ENCODE data around the gene MYO15A.

The MYO15A gene

DNA sequence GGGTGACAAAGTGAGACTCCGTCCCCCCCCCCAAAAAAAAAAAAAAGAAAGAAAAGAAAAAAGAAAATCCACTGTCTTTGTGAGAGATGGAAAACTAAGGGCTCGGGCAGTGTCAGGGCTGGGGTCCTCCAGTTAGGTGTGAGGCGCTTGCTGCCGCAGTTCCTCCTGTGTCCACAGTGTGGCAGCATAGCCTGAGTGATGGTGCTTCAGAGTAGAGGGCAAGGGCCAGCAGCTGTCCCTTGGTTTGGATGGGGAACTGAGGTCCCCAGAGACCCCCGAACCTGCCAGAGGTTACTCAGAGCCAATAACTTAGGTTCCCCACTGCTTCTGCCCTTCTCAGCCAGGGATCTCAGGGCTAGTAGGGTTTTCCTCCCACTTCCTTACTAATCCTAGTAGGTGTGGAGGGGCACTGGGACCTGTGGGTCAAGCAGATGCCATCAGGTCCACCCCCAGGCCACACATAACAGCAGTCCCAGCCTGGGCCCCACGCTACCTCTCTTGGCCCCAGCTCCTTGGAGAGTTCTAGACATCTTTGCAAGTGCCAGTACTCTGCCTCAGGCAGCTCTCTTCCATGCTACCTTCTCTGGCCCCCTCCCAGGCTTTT lies 109.0 kb downstream of the MYO15A start:
- peak; percentile 72 for TF ChIP-seq CTCF (IDR thresholded peaks at IDR 0.05)
- Histone ChIP-seq H3K27ac (no peak overlapping the region), H3K4me3 (no peak overlapping the region)
- DNase-seq (ENCODE audit: low spot score) = no peak

- no peak for DNase-seq (ENCODE audit: low spot score)
- H3K27ac ChIP-seq = peak overlapping the region in 1 of 2 donors; percentile 28
- no peak for TF ChIP-seq CTCF (IDR thresholded peaks at IDR 0.05)
Measured at GRCh38 chr17:18218756-18219415, 110.3 kb downstream of the MYO15A start.

DNA sequence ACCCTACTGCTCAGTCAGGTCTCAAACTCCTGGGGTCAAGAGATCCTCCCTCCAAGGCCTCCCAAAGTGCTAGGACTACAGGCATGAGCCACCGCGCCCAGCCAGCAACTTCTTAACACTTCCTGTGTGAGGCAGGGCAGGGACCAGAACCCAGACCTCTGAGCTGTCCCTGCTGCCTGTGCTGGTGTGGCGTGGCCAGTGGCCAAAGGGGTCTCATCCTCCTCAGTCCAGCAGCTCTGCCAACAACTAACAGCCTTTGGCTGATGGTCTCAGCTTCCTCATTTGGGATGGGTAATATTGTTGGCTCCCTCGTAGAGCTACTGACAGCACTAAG lies 115.5 kb downstream of the MYO15A start:
- H3K4me3 ChIP-seq = no peak overlapping the region
- no peak for TF ChIP-seq CTCF (IDR thresholded peaks at IDR 0.05)
- peak overlapping the region in 1 of 2 donors; percentile 81 for H3K27ac ChIP-seq
- no peak for DNase-seq (ENCODE audit: low spot score)

More at GRCh38 chr17:18218756-18219415, 110.3 kb downstream of the MYO15A start:
- H3K4me3 ChIP-seq = no peak overlapping the region

DNA sequence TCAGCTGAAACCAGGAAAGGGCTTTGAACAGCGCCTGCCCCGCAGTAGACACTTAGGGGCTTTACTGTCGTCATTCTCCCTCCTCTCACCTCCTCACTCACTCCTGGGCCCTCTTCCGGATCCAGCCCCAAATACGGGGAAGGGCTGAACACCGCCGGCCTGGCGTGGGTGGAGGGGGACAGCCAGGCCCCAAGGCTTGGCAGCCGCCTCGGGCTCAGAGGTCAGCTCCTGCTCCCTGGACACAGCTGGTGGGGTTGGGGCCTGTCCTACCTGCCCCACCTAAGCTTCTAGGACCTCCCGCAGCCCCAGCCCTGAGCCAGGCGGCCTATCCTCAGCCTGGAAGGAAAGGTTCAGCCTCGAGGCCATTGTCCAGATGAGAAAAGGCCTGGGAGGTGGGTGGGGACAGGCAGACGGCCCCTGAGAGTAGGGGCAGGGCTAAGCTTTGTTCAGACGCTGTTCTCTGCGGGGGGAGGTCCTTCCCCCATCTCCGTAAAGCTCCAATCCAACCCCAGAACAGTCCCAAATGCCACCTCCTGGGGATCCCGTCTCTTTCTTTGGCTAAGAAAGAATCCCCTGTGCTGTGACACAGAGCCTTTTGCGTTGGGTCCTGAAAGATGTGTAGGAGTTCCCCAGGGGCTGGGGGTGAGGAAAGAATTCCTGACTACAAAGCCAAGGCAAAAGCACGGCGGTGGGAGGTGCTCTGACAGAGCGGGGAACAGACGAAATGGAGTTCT lies 116.0 kb downstream of the MYO15A start:
- no peak for DNase-seq (ENCODE audit: low spot score)
- TF ChIP-seq CTCF (IDR thresholded peaks at IDR 0.05) = no peak
- peak overlapping the region; percentile 68 for H3K4me3 ChIP-seq
- H3K27ac ChIP-seq = peak overlapping the region; percentile 24 to 81

DNA sequence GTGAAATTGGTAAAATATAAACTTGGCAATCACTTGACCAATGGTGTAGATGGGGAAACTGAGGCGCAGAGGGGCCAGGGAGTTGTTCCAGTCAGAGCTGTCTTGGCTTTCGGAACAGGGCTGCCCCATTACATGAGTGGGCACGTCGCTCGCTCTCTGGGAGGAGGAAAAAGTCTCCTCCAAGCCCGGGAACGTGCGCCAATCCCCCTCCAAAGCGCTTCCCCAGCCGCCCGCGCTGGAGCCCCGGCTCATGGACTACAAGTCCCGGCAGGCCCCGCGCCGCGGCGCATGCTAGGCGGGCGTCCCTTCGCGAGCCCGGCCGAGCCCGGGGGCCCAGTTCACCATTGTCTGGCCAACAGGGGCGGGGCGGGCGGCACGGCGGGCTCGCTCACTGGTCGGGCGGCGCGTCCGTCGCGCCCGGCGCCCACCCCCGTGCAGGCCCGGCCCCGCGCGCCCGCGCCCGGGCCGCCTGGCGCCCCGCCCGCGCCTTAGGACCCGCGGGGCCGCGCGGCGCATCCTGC lies 116.6 kb downstream of the MYO15A start, which contains the start of gene LLGL1:
TSS of gene LLGL1 (plus strand) at position 515 of the 521 bp plus-strand sequence. CDS start 48 bp downstream, outside the sequence.
- TF ChIP-seq CTCF (IDR thresholded peaks at IDR 0.05) = no peak
- peak; percentile 96 for DNase-seq (ENCODE audit: low spot score)
- H3K27ac ChIP-seq = peak within 1 kb of the TSS; percentile 24 to 91
- H3K4me3 ChIP-seq = peak within 1 kb of the TSS; percentile 93

DNA sequence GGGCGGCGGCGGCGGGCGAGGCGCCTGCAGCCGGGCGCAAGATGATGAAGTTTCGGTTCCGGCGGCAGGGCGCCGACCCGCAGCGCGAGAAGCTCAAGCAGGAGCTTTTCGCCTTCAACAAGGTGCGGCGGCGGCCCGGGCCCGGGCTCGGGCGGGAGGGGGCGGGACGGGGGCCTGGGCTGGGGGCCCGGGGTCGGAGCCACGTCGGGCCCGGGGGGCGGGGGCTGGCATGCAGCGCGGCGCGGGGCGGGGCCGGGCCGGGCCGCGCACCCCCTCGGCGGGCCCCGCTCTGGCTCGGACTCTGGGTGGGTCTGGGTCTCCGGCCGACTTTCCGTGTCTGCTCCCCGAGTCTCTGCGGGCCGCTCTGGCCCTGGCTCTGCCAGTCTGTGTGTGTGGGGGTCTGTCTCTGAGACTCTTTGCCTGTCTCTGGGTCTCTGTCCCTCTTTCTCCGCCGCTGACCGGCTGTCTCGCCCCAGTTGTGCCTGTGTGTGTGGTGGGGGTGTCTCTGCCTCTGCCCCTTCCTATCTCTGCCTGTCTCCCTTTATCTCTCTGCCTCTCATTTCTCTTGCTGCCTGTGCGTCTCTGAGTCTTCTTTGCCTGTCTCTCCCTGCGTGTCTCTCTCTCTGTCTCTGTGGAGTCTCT lies 117.2 kb downstream of the MYO15A start:
- peak overlapping the region; percentile 93 for H3K4me3 ChIP-seq
- H3K27ac ChIP-seq = peak overlapping the region; percentile 24 to 91
- no peak for DNase-seq (ENCODE audit: low spot score)
- TF ChIP-seq CTCF (IDR thresholded peaks at IDR 0.05) = no peak
